ENCODE data around the gene FADD.

Gene FADD

DNA sequence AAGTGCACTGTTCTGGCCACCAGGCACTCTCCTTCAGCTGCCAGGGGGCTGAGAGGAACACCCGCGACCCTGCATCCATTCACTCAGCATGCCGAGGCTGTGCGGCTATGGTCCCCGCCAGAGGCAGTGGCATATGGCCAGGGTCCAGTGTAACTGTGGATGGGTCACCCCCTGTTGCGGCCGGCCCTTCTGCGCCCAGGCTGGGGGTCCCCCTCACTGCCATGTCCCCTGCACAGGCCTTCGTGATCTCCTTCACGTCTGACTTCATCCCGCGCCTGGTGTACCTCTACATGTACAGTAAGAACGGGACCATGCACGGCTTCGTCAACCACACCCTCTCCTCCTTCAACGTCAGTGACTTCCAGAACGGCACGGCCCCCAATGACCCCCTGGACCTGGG is 20.8 kb upstream of the FADD start:
- Histone ChIP-seq H3K27me3 (ENCODE audit: control insufficient read depth, insufficient read depth, low read length, poor library complexity, severe bottlenecking) (no peaks in the 10 kb centered on the region), H3K36me3 (ENCODE audit: control insufficient read depth, insufficient read depth, low read length) (no peaks in the 10 kb centered on the region), H3K4me1 (ENCODE audit: control insufficient read depth, insufficient read depth, low read length) (no peaks in the 10 kb centered on the region), H3K9me3 (ENCODE audit: control insufficient read depth, low read length) (no peaks in the 10 kb centered on the region), H3K27ac (ENCODE audit: insufficient read depth, low read depth, low read length, poor library complexity, severe bottlenecking) (no peak overlapping the region), H3K4me3 (ENCODE audit: insufficient read depth, low read depth, low read length) (no peak overlapping the region)
- WGBS, 2 experiments = 93 to 96% methylated on average over 18 of the region's 18 CpGs

DNA sequence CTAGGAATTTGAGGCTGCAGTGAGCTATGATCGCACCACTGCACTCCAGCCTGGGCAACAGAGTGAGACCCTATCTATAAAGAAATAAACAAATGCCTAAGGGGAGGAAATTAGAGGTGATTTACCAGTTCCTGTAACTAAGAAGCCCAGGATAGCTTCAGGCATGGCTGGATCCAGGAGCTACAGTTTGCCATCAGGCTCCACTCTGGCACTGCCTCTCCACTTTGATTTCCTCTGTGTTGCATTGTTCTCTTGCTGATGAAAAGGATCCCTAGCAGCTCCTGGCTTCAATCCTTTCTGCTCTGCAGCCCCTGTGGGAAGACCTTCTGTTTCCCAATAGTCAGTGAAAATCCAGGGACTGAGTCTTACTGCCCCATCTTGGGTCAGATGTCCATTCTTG is 20.1 kb upstream of the FADD start:
- Histone ChIP-seq H3K4me1 (ENCODE audit: control insufficient read depth, insufficient read depth, low read length) (no peaks in the 10 kb centered on the region), H3K27me3 (ENCODE audit: control insufficient read depth, insufficient read depth, low read length, poor library complexity, severe bottlenecking) (no peaks in the 10 kb centered on the region), H3K4me3 (ENCODE audit: insufficient read depth, low read depth, low read length) (no peak overlapping the region), H3K27ac (ENCODE audit: insufficient read depth, low read depth, low read length, poor library complexity, severe bottlenecking) (no peak overlapping the region), H3K9me3 (ENCODE audit: control insufficient read depth, low read length) (no peaks in the 10 kb centered on the region), H3K36me3 (ENCODE audit: control insufficient read depth, insufficient read depth, low read length) (no peaks in the 10 kb centered on the region)
- WGBS, 2 experiments = 94 to 100% methylated on average over 1 of the region's 1 CpG

DNA sequence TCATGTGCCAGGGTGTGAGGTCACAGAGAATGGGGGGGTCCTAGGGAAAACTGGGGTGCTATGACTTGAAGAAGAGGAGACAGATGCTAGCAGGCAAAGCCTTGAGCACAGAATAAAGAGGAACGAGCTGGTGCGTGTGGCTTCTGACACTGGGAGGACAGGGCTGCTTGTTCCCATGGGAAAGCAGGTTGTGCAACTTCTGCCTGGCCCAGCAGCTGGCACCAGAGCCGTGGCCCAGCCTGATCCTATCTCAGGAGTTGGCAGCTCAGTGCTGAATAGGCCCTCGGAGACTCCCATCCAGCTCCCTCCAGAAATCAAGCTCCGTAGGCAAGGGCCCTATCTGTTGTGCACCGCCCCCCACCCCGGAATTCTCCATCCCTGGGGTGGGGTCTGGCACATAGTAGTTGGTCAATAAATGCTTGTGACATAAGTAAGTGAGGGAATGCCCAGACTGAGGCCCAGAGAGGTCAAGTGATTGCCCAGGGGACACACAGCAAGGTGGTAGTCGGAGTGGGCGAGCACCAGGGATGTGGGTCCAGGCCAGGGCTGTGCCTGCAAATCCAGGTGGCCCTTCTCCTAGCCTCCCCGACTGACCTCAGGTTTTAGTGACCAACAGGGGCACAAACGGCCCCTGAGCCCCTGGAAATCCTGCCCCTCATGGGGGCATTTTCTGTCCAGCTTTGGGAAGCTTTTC is 19.5 kb upstream of the FADD start:
- 93% methylated on average over 11 of the region's 11 CpGs for WGBS, 2 experiments
- Histone ChIP-seq H3K4me1 (ENCODE audit: control insufficient read depth, insufficient read depth, low read length) (no peaks in the 10 kb centered on the region), H3K27ac (ENCODE audit: insufficient read depth, low read depth, low read length, poor library complexity, severe bottlenecking) (no peak overlapping the region), H3K36me3 (ENCODE audit: control insufficient read depth, insufficient read depth, low read length) (no peaks in the 10 kb centered on the region), H3K9me3 (ENCODE audit: control insufficient read depth, low read length) (no peaks in the 10 kb centered on the region), H3K4me3 (ENCODE audit: insufficient read depth, low read depth, low read length) (no peak overlapping the region), H3K27me3 (ENCODE audit: control insufficient read depth, insufficient read depth, low read length, poor library complexity, severe bottlenecking) (no peaks in the 10 kb centered on the region)

- H3K4me1 ChIP-seq (ENCODE audit: control insufficient read depth, insufficient read depth, low read length) = no peaks in the 10 kb centered on the region
- H3K9me3 ChIP-seq (ENCODE audit: control insufficient read depth, low read length) = no peaks in the 10 kb centered on the region
- WGBS, 2 experiments = 92 to 93% methylated on average over 9 of the region's 9 CpGs
- H3K36me3 ChIP-seq (ENCODE audit: control insufficient read depth, insufficient read depth, low read length) = no peaks in the 10 kb centered on the region
- H3K27me3 ChIP-seq (ENCODE audit: control insufficient read depth, insufficient read depth, low read length, poor library complexity, severe bottlenecking) = no peaks in the 10 kb centered on the region
- H3K4me3 ChIP-seq (ENCODE audit: insufficient read depth, low read depth, low read length) = no peak overlapping the region
- no peak overlapping the region for H3K27ac ChIP-seq (ENCODE audit: insufficient read depth, low read depth, low read length, poor library complexity, severe bottlenecking)
Measured at GRCh38 chr11:70184396-70184795, 18.7 kb upstream of the FADD start.

DNA sequence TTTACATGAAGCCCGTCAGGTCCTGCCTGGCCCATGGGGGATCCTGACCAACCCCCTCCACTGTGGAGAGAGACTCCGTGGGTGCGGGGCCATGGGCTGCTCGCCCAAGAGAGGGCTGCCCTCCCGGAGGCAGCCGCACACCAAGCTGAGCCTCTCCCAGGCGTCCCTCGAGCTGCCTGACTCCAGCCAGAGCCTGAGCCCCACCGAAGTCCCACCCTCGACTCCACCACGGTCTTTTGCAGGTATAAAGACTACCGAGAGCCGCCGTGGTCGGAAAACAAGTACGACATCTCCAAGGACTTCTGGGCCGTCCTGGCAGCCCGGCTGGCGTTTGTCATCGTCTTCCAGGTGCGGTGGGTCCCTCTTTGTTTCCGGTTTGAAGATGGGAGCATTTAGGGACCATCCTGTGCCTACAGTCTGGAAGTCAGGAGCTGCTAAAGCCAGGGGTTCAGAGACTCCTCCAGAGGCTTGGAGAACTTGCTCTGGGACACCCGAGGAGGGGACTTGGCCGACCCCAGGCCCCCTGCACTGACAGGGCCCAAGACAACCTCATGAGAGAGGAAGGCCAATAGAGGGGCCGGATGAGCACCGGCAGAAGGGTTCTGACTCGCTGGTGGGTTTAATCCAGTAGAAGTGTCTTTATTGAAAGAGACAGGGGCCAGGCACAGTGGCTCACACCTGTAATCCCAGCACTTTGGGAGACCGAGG is 17.6 kb upstream of the FADD start:
- Histone ChIP-seq H3K9me3 (ENCODE audit: control insufficient read depth, low read length) (no peaks in the 10 kb centered on the region), H3K4me3 (ENCODE audit: insufficient read depth, low read depth, low read length) (no peak overlapping the region), H3K27me3 (ENCODE audit: control insufficient read depth, insufficient read depth, low read length, poor library complexity, severe bottlenecking) (no peaks in the 10 kb centered on the region), H3K4me1 (ENCODE audit: control insufficient read depth, insufficient read depth, low read length) (no peaks in the 10 kb centered on the region), H3K36me3 (ENCODE audit: control insufficient read depth, insufficient read depth, low read length) (no peaks in the 10 kb centered on the region), H3K27ac (ENCODE audit: insufficient read depth, low read depth, low read length, poor library complexity, severe bottlenecking) (no peak overlapping the region)
- 94% methylated on average over 28 of the region's 28 CpGs for WGBS, 2 experiments

GRCh38 chr11:70186420-70186819 is 16.7 kb upstream of the FADD start:
- Histone ChIP-seq H3K4me1 (ENCODE audit: control insufficient read depth, insufficient read depth, low read length) (no peaks in the 10 kb centered on the region), H3K4me3 (ENCODE audit: insufficient read depth, low read depth, low read length) (no peak overlapping the region), H3K36me3 (ENCODE audit: control insufficient read depth, insufficient read depth, low read length) (no peaks in the 10 kb centered on the region), H3K27me3 (ENCODE audit: control insufficient read depth, insufficient read depth, low read length, poor library complexity, severe bottlenecking) (no peaks in the 10 kb centered on the region), H3K9me3 (ENCODE audit: control insufficient read depth, low read length) (no peaks in the 10 kb centered on the region), H3K27ac (ENCODE audit: insufficient read depth, low read depth, low read length, poor library complexity, severe bottlenecking) (no peak overlapping the region)
- 95% methylated on average over 6 of the region's 6 CpGs for WGBS, 2 experiments

- 94% methylated on average over 10 of the region's 10 CpGs for WGBS, 2 experiments
- no peak overlapping the region for H3K27ac ChIP-seq (ENCODE audit: insufficient read depth, low read depth, low read length, poor library complexity, severe bottlenecking)
- H3K9me3 ChIP-seq (ENCODE audit: control insufficient read depth, low read length) = no peaks in the 10 kb centered on the region
- H3K27me3 ChIP-seq (ENCODE audit: control insufficient read depth, insufficient read depth, low read length, poor library complexity, severe bottlenecking) = no peaks in the 10 kb centered on the region
- H3K4me1 ChIP-seq (ENCODE audit: control insufficient read depth, insufficient read depth, low read length) = no peaks in the 10 kb centered on the region
- H3K4me3 ChIP-seq (ENCODE audit: insufficient read depth, low read depth, low read length) = no peak overlapping the region
- H3K36me3 ChIP-seq (ENCODE audit: control insufficient read depth, insufficient read depth, low read length) = no peaks in the 10 kb centered on the region
Measured at GRCh38 chr11:70186936-70187335, 16.2 kb upstream of the FADD start.

- Histone ChIP-seq H3K9me3 (ENCODE audit: control insufficient read depth, low read length) (no peaks in the 10 kb centered on the region), H3K27me3 (ENCODE audit: control insufficient read depth, insufficient read depth, low read length, poor library complexity, severe bottlenecking) (no peaks in the 10 kb centered on the region), H3K4me1 (ENCODE audit: control insufficient read depth, insufficient read depth, low read length) (no peaks in the 10 kb centered on the region), H3K27ac (ENCODE audit: insufficient read depth, low read depth, low read length, poor library complexity, severe bottlenecking) (no peak overlapping the region), H3K4me3 (ENCODE audit: insufficient read depth, low read depth, low read length) (no peak overlapping the region), H3K36me3 (ENCODE audit: control insufficient read depth, insufficient read depth, low read length) (no peaks in the 10 kb centered on the region)
- WGBS, 2 experiments = 91 to 92% methylated on average over 15 of the region's 15 CpGs
Measured at GRCh38 chr11:70187771-70188170, 15.3 kb upstream of the FADD start.

- no peak overlapping the region for H3K4me3 ChIP-seq (ENCODE audit: insufficient read depth, low read depth, low read length)
- no peak overlapping the region for H3K27ac ChIP-seq (ENCODE audit: insufficient read depth, low read depth, low read length, poor library complexity, severe bottlenecking)
- 92 to 97% methylated on average over 11 of the region's 11 CpGs for WGBS, 2 experiments
- no peaks in the 10 kb centered on the region for H3K36me3 ChIP-seq (ENCODE audit: control insufficient read depth, insufficient read depth, low read length)
- H3K27me3 ChIP-seq (ENCODE audit: control insufficient read depth, insufficient read depth, low read length, poor library complexity, severe bottlenecking) = no peaks in the 10 kb centered on the region
- no peaks in the 10 kb centered on the region for H3K9me3 ChIP-seq (ENCODE audit: control insufficient read depth, low read length)
- no peaks in the 10 kb centered on the region for H3K4me1 ChIP-seq (ENCODE audit: control insufficient read depth, insufficient read depth, low read length)
Measured at GRCh38 chr11:70189622-70190021, 13.5 kb upstream of the FADD start.

DNA sequence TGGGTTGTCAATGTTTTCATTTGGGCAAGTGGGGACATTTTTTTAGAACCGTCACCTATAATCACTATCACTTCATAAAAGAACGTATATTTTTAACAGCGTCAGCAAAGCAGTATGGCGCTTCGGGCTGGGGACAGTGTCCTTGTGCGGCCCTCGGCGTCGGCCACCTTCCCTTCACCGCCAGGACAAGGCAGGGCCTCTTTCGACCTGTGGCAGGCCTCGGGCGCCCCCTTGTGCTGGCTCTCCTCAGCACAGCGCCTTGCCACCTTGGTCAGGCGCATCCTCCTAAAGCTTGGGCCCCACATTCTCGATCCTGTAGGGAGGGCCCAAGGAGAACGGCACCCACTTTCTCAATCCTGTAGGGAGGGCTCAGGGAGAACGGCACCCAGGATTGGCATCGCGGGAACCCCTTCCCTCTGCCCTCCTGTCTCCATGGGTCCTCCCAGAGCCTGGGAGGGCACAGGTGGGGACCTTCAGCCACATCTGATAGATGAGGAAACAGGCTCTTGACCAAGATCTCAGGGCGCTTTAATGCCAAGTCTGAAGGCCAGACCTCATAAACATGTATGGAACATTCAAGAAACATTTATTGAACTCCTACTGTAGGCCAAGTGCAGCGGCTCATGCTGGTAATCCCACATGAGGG is 11.5 kb upstream of the FADD start:
- Histone ChIP-seq H3K36me3 (ENCODE audit: control insufficient read depth, insufficient read depth, low read length) (no peaks in the 10 kb centered on the region), H3K27me3 (ENCODE audit: control insufficient read depth, insufficient read depth, low read length, poor library complexity, severe bottlenecking) (no peaks in the 10 kb centered on the region), H3K27ac (ENCODE audit: insufficient read depth, low read depth, low read length, poor library complexity, severe bottlenecking) (no peak overlapping the region), H3K9me3 (ENCODE audit: control insufficient read depth, low read length) (no peaks in the 10 kb centered on the region), H3K4me3 (ENCODE audit: insufficient read depth, low read depth, low read length) (no peak overlapping the region), H3K4me1 (ENCODE audit: control insufficient read depth, insufficient read depth, low read length) (no peaks in the 10 kb centered on the region)
- 18 to 22% methylated on average over 22 of the region's 22 CpGs for WGBS, 2 experiments
